ENCODE measurements around the gene GPBP1.
A peak's percentile ranks its signal among the peaks of the same experiment; 100 is the strongest.
"Not testable (repeated sequence)": the region's sequence is repeated elsewhere in the genome, so short reads cannot be mapped to it uniquely, and the experiment has no call there.

The GPBP1 gene

DNA sequence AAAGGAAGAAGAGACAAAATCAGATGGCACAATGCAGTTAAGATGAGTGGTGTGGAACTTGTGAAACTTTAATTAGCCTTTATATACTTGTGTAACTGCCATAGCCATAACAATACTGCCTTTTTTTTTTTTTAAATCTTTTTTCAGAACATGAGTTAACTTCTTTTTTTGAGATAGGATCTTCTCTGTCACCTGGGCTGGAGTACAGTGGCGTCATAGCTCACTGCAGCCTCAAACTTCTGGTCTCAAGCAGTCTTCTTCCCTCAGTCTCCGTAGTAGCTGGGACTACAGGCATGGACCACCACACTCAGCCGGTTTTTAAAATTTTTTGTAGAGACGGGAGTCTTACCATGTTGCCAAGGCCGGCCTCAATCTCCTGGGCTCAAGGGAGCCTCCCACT, 37.2 kb downstream of the GPBP1 start:
- no peak for DNase-seq

DNA sequence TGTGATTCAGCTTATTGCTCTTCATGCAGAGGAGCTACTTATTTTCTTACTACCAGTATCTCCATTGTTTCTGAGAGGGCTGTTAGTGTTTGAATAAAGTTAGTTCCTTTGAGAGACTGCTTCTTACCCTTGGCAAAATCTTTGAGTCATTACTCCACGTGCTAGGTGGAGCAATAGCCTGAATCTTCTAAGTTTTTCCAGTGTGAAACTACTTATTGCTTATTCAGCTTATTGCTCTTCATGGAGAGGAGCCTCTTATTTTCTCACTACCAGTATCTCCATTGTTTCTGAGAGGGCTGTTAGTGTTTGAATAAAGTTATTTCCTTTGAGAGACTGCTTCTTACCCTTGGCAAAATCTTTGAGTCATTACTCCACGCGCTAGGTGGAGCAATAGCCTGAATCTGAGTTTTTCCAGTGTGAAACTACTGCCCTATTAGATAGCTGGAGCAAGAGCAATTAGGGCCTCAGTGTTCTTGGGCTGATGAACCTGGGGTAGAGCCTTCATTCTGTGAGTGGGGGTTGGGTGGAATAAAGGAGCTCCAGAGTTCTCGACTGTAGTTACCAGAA, 41.9 kb downstream of the GPBP1 start:
- no peak for DNase-seq

DNA sequence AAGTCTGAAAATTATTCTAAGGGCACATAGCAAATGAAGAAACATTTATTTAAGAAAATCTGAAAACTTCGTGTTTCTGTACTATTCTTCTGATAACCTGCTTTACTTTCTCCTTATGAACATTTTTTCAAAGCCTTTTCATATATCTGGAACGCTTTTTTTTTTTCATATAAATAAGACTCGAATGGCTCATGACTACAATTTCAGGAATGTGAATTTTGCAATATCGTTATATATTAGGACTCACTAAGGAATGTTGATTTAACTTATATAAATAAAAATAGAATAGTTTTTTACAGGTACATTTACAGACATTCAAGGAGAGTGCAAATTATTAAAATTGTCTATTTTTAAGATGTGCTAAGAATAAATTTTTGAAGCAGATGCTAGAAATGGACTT, 42.9 kb downstream of the GPBP1 start:
- no peak for DNase-seq

DNA sequence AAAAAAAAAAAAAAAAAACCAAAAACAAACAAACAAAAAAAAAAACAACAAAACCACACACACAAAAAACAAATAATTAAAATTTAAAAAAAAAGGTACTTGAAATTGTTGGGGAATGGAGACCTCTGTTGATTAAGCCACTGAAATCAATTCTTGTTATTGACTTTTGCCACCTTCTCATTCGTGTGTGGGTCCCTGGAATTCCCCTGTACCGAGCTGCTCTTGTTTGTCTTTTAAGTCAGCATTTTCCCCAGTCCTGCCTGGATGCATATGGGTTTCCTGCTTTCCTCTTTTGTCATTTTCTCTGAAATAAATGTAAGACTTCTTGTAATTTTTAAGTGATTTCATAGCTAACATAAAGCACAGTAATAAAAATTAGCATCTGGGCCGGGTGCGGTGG, 45.5 kb downstream of the GPBP1 start:
- peak in 1 of 2 donors; percentile 57 for DNase-seq

DNA sequence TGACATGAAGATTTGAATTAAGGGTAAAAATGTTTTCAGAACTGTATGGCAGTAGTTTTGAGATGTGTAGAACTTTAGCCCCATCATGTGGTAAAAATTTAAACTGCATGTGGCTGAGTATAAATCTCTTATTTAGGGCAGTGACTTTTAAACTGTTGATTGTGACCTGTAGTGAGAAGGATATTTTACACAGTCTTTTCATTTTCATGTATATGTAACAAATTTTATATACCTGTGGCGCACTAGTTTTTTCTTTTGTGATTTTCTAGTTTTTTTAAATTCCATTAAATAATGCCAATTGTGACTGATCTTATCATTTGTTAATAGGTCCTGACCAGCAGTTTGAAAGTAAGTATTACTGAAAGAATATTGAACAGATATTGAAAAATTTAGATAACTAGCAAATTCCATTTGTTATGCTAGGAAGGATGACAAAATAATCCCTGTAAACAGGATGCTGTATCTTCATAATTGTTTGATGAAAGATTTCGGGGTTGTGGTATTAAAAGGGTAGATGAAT, 47.2 kb downstream of the GPBP1 start:
- peak in 1 of 2 donors; percentile 85 for DNase-seq

DNA sequence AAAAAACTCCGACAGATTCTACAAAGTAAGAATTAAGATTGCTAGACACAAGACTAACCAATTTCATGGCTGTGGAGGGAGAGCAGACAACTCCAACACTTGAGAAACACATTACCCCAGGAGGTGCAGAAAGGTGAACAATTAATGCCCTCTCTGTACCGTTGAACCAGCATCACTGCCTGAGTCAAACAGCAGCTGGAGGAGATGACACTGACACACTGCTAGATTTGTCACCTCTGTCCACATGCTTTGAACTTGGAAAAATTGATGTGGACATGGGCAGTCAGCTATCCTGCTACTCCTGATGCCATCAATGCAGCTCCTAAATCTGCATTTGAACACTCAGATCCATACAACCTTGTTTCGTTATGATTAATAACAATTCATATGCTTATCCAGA, 51.7 kb downstream of the GPBP1 start:
- DNase-seq = no peak

DNA sequence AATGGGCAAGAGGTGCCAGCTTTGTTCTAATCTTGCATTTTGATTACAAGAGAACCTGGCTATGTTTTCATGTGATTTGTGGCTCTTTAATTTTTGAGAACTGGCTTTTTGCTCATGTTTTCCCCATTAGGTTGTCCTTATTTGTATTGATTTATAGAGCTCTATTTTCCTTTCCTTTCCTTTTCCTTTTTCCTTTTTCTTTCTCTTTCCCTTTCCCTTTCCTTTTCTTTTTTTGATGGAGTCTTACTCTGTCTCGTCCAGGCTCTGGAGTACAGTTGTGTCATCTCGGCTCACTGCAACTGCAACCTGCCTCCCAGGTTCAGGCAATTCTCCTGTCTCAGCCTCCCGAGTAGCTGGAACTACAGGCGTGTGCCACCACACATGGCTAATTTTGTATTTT, 55.5 kb downstream of the GPBP1 start:
- DNase-seq = no peak

DNA sequence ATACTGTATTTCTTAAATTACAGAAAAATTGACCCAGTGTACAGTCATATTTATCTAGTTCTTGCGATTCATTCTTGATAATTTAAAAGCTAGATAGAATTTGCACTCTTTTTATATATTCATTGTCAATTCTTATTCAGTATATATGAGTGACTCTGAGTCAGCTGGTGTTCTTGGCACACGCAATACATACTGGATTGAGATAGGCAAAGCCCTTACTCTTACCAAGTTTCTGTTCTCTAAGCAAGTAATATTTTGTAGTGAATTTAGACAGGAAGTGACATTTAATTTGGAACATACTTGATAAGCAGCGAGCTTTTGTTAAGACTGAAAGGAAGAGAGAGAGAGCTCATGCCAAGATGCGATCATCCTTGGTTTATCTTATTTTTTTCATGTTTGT, 57.7 kb downstream of the GPBP1 start:
- DNase-seq = no peak

DNA sequence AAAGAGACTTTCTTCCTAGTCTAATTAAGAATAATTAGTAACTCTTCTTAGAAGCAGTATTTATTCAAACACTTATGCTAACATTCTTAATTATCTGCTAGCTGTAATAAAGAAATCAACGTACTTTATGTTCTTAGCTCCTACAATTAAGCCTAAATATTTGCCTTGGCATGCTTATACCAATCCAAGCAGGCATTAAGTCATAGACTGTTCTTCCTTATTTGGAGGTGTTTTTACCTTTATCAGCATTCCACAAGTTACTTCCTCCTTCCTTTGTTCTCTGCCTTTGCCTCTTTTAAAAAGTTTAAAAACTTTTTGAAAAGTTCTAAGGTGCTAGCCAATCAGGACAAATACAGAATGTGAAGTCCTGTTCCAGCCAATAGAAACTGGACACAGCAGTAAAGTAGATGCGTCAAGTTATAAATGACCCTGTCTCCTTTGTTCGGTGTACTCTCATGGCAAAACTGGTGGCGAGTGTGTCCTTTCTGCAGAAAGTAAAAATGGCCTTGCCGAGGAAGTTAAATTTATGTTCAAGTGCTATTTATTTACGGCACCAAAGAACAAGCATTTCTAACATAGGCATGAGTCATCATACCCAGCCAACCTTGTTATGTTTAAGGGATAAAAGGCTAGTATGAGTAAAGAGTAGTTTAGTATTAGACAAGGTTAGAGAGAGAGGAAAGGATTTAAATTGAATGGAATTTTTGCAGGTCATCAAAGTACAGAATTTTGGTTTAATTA, 58.6 kb downstream of the GPBP1 start:
- no peak for DNase-seq

DNA sequence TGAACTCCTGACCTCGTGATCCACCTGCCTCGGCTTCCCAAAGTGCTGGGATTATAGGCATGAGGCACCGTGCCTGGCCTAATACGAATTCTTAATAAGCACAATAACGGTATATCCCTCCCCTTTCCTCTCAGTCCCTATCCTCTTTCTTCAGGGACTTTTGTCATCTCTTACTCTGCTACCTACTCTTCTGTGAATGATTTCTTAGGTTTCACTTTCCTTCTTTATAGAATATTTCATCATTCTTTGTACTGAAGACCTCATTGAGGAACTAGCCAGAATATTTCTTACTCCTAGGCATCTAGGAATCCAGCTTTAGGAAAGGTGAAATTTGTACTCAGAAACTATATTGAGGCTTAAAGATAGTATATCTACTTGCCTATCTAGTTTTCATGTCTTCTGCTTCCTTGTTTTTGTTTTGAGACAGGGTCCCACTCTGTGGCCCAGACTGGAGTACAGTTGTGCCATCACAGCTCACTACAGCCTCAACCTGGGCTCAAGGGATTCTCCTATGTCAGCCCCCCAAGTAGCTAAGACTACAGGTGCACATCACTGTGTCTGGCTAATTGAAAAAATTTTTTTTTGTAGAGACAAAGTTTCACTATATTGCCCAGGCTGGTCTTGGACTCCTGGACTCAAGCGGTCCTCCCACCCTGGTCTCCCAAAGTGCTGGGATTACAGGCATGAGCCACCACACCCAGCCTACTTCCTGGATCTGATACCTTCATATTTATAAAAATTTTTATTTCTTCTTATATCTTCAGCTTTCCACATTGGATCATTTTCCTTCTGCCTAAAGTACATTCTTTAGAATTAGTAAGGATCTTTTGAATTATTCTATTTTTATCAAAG, 69.7 kb downstream of the GPBP1 start:
- DNase-seq = no peak

DNA sequence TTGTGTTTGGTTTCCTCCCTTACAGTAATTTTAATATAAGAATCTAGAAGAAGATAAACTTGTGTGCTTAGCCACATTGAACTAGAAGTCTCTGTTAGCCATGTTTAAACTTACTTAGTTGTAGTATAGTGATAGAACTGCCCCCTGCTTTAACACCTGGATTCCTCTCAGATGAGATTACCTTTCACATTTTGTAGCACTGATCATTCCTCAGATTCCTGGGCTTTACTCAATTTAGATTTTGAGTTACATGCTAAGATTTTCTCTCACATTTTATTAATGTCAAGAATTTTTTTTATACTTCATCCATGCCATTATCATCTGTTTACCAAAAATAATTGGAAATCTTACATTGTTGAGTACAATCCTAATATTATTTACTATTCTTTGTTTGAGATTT, 70.5 kb downstream of the GPBP1 start:
- DNase-seq = no peak

DNA sequence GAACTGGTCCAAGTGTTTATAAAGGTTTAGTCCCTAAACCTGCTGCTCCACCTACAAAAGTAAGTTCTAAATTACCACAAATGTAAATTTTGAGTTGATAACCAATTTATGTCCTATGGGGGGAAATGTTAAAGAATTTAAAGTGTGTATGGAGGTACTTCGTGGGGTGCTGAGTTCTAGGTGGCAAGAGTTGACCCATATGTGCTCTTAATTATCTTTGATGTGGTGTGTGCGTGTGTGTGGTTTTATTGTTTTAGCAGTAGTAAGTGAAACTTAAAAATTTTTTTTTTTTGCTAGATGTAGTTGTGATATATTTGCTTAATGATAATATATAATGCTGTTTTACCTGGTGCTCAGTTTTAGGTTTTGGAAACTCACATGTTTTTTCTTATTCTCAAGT, 72.6 kb downstream of the GPBP1 start:
- DNase-seq = peak in 1 of 2 donors; percentile 55

DNA sequence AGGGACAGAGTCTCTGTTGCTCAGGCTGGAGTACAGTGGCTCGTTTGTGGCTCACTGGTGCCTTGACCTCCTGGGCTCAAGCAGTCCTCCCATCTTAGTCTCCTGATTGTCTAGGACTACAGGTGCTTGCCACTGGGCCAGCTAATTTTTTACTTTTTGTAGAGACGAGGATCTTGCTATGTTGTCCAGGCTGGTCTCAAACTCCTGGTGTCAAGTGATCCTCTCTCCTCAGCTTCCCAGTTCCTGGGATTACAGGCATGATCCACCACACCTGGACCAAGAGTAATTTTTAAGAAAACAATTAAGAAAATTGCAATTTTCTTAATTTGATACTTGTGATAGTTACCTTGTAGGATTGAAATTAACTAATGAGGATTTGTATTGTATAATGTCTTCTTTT, 73.9 kb downstream of the GPBP1 start:
- no peak for DNase-seq

DNA sequence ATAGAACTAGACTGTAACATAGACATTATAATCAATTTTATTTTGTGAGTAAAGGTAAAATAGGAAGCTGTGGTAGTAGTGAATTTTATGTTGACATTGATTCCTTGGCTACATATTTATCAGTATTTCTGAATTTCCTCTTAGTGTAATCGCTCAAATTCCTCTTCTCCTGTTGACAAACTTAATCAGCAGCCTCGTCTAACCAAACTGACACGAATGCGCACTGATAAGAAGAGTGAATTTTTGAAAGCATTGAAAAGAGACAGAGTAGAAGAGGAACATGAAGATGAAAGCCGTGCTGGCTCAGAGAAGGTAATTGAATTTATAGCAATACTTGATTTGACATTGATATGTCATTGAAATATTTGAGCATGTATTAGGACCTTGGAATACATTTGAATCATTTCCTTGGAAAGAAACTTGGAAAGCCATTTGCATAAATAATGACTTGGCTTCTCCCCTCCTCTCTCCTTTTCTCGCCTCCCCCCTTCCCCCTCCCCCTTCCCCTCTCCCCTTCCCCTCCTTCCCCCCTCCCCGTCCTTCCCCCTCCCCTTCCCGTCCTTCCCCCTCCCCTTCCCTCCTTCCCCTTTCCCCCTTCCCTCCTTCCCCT, 75.5 kb downstream of the GPBP1 start:
- DNase-seq = no peak

DNA sequence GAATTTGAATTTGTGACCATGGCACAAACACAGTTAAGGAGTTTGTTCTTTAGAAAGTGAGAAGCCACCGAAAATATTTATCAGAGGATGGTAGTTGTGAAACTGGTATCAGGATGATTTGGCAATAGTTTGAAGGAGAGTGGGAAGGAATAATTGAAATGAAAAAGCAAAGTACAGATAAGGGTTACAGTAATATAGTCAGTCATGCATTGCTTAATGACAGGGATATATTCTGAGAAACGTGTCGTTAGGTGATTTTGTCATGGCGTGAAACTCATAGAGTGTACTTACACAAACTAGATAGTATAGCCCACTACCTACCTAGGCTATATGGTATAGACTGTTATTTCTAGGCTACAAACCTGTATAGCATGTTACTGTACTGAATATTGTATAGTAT, 84.2 kb downstream of the GPBP1 start:
- no peak for DNase-seq

DNA sequence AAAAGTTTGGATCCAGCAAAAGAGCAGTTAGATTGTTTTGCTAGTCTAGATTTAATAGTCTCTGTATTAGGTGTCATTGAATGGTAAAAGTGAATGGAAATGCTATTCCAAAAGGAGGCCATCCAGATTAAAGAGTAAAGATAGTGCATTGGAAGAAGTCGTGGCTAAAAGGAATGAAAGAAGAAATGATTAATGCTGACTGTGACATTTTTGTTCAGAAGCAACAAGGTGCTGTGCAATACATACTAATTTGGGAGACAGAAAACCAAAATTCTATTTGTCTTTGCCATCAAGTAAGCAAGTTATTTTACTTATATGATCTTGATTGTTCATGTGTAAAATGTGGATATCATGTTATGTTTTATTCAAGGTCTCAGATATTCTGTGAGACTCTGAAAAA, 85.1 kb downstream of the GPBP1 start:
- DNase-seq = no peak

DNA sequence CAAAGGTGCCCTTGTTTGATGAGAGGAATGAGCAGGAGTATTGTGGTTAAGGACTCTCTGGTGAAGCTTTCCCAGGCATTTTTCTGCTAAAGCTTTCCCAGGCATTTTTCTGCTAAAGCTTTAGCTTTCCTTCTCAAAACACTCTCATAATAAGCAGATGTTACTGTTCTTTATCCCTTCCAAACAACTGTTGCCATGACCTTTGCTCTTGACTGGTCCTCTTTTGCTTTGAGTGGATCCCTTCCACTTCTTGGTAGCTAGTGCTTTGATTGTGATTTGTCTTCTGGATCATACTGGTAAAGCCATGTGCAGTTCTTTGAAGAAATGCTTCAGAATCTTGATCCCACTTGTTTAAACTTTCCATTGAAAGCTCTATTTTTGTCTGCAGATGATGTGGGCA, 85.8 kb downstream of the GPBP1 start:
- no peak for DNase-seq

DNA sequence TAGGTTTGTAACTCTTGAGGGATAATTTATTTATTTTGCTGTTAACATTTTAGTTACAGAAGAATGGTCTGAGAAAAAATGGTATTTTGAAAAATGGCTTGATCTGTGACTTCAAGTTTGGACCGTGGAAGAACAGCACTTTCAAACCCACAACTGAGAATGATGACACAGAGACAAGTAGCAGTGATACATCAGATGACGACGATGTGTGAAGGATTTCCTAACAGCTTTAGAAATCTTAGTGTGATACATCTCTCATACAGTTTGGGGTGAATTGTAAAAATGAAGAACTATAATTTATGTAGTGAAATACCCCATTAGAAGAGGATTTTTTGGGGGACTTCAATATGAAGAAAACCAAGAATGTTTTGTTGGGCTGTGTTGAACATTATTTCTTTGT, 88.7 kb downstream of the GPBP1 start:
- DNase-seq = no peak

DNA sequence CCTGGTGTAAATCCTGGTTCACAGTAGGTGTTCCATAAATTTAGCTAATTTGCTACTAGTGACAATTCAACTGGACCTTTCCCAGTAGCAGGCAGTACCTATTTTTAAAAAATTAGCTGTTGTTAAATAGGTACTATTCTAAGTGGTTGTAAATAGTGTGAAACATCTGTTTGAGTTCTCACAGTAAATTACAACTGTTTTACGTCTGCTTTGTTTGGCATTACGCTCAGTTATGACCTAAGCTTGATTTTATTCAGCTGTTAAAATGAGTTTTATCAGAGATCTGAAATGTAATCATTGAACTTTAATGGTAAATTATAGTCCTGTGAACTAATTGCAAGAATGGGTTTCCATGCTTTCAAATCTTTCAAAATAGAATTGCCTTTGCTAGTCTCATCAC, 93.9 kb downstream of the GPBP1 start:
- DNase-seq = no peak

DNA sequence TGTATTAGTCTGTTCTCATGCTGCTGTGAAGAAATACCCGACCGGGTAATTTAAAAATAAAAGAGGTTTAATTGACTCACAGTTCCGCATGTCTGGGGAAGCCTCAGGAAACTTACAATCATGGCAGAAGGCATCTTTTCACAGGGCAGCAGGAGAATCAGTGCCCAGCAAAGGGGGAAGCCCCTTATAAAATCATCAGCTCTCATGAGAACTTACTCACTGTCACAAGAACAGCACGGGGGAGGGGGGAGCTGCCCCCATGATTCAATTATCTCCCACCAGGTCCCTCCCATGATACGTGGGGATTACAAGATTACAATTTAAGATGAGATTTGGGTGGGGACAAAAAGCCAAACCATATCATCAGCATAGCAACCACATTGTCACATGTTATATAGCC, 102.5 kb downstream of the GPBP1 start:
- DNase-seq = no peak

DNA sequence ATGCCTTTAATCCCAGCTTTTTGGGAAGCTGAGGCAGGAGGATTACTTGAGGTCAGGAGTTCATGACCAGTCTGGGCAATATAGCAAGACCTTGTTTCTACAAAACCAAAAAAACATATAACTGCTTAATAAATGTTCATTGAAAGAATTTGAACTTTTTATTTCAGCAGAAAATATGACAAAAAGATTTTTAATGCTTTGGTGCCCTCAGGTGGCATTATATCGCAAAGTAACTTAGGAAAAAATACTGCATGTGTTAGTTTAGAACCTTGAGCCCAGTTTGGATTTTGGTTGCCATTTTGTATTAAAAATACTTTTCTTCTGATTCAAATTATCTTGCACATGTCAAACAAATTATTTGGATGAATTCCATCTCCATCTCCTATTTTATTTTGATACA, 103.2 kb downstream of the GPBP1 start:
- DNase-seq = no peak

DNA sequence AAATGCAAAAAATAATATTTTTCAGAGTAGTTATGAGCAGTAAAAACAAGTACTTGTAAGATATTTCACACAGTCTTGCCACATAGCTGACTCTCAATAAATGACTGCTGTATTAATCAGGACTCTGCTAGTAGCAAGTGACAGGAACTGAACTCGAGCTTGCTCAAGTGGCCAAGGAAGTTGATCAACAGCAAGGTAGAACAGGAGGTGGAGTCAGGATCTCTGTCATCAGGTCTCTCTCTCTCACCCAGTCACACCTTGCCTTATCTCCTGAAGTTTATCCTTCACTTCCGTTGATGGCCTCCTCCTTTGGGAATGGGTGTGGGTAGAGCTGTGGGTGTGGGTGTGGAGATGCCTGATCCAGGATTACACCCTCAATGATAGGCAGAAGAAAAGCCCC, 107.0 kb downstream of the GPBP1 start:
- DNase-seq = no peak

DNA sequence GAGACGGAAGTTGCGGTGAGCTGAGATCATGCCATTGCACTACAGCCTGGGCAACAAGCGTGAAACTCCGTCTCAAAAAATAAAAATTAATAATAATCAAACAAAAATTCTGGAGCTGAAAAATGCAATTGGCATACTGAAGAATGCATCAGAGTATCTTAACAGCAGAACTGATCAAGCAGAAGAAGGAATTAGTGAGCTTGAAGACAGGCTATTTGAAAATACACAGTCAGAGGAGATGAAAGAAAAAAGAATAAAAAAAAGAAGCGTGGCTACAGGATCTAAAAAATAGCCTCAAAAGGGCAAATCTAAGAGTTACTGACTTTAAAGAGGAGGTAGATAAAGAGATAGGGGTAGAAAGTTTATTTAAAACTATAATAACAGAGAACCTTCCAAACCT, 111.2 kb downstream of the GPBP1 start:
- DNase-seq = not testable (repeated sequence)

DNA sequence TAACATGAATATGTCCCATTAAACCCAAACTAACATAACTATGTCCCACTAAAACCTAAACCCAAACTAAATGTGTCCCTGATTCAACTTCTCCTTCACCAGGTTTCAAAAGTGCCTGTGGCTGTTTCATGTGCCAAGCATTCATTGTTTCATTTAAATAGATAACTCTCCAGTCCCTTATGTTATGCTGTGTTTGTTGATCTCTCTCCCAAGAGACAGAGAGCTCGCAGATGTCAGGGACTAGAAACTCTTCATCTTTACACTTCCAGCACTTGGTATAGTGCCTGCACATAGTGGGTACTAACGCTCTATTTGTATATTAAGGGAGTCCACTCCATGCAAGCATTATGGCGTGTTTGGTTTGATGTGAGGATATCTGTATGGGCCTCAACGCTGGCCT, 118.0 kb downstream of the GPBP1 start:
- DNase-seq = no peak
